ENCODE data around the gene SART3.
"Not testable (repeated sequence)": the region's sequence is repeated elsewhere in the genome, so short reads cannot be mapped to it uniquely, and the experiment has no call there.

Gene SART3

GRCh38 chr12:108581311-108582227 lies 20.6 kb upstream of the SART3 start:
- DNase-seq (ENCODE audit: low spot score) = peak; percentile 58

DNA sequence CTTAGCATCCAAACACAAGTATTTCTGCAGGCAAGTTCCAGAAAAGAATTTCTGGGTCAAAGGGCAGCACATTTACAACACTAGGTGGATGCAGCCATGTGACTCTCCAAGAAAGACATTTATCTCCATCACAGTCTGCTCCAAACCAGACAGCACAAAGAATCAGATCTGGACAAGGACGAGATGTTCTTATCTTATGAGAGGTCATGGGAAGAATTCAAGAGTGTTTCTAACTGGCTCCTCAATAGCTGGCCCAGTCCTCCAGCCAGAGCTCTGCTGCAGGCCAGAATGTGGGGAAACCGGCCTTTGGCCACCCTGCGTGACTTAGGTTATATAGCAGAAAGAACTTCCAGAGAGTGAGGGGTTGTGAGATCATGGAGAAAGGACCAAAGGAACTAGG lies 19.6 kb upstream of the SART3 start:
- DNase-seq (ENCODE audit: low spot score) = no peak

GRCh38 chr12:108578813-108579212 lies 17.8 kb upstream of the SART3 start:
- DNase-seq (ENCODE audit: low spot score) = no peak

DNA sequence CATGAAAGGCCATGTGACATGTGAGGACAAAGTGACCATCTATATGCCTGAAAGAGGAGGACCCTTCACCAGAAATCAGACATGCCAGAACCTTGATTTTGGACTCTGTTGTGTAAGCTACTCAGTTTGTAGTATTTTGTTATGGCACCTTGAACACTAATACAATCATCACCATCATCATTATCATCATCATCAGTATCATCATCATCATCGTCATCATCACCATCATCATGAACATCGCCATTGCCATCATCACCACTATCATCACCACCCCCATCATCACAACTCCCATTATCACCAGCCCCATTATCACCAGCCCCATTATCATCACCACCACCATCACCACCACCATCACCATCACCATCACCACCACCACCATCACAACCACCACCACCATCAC lies 17.3 kb upstream of the SART3 start:
- DNase-seq (ENCODE audit: low spot score) = no peak

GRCh38 chr12:108577458-108577857 lies 16.5 kb upstream of the SART3 start:
- no peak for DNase-seq (ENCODE audit: low spot score)

GRCh38 chr12:108576660-108577234 lies 15.8 kb upstream of the SART3 start:
- DNase-seq (ENCODE audit: low spot score) = no peak

- no peak for DNase-seq (ENCODE audit: low spot score)
These were observed 14.4 kb upstream of the SART3 start for GRCh38 chr12:108575199-108575912.

- DNase-seq (ENCODE audit: low spot score) = not testable (repeated sequence)
These were observed 13.3 kb upstream of the SART3 start for GRCh38 chr12:108574276-108574675.

GRCh38 chr12:108573317-108573716 lies 12.3 kb upstream of the SART3 start:
- no peak for DNase-seq (ENCODE audit: low spot score)

GRCh38 chr12:108572166-108572790 lies 11.3 kb upstream of the SART3 start:
- DNase-seq (ENCODE audit: low spot score) = no peak

GRCh38 chr12:108571609-108572165 lies 10.7 kb upstream of the SART3 start:
- no peak for DNase-seq (ENCODE audit: low spot score)

GRCh38 chr12:108570743-108571608 lies 10.0 kb upstream of the SART3 start:
- DNase-seq (ENCODE audit: low spot score) = no peak

- no peak for DNase-seq (ENCODE audit: low spot score)
These were observed 7.6 kb upstream of the SART3 start for GRCh38 chr12:108568338-108569154.

DNA sequence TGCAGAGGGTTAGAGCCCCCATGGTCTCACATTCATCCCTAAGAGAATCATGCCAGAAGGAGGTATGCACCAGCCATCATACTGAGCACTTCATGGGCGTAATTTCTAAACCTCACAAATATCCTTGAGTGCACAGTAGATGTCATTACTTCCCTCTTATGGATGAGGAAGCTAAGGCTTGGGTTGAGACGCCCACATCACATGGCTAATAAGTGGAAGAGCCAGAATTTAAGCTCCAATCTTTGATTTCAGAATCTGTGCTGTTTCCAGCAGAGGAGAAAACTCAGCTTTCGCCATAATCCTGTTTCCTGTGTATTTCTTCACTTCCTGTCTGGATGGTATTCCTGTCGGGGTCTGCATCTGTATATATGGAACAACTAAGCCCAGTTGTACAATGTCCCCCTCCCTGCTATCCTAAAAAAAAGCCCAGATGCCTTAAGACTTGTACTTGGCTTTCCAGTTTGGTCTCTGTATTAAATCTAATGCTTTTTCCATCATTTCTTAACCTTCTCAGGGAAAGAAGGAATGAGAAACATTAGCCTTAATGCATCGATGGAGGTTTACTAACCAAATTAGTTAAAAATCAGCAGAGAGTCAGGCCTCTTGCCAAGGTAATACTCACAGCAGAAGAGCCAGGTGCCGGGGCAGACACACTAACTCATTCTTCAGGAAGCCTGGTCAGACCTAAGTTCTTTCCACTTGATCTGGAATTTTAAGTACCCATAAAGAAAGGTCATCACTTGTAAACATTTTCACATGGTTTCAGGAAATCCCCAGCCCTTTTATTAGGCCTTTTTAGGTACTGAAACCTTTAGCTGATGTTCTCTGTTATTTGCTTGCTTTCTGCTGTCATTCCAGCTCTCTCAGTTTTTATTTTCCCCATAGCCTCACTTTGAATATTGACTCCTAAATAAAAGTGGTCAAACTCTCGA lies 6.7 kb upstream of the SART3 start:
- no peak for DNase-seq (ENCODE audit: low spot score)

- no peak for DNase-seq (ENCODE audit: low spot score)
These were observed 5.5 kb upstream of the SART3 start for GRCh38 chr12:108566452-108566851.

DNA sequence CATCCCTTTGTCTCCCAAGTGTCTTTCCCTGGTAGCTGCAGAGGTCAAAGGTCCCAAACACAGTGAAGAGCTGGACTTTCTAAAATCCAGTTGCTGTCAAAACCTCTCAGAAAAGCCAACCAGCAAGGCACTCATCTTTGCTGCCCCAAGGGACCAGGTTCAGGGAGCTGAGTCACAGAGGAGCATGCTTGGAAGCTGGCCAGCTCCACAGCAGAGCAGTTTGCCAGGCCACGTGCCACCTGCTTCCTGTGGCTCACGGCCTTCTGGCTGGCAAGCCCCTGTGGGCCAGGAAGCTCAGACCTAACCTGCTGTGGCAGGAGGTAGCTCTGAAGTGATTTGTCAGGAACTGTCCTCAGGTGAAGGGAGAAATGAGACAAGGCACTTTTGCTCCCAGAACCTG lies 5.0 kb upstream of the SART3 start:
- no peak for DNase-seq (ENCODE audit: low spot score)

DNA sequence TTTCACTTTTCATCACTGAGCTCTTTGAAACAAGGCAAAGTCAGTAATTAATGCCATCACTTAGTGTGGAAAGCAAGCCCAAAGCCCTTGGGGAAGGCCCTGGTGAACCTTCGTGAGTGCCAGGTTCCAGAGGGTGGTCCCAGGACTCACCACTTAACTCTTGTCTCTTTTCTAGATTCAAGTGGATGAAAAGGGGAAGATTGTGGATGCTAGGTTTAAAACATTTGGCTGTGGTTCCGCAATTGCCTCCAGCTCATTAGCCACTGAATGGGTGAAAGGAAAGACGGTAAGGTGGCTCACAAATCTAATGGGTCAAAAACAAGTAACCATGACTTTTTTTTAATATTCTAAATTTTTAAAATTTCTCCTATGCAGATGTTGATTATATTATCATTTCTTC lies 4.2 kb upstream of the SART3 start:
- no peak for DNase-seq (ENCODE audit: low spot score)

- no peak for DNase-seq (ENCODE audit: low spot score)
These were observed 3.8 kb upstream of the SART3 start for GRCh38 chr12:108564724-108565123.

- no peak for DNase-seq (ENCODE audit: low spot score)
These were observed 2.8 kb upstream of the SART3 start for GRCh38 chr12:108563804-108564151.

Measured in left forelimb (tissue), 1 donor.